H1 (cell line): ENCODE measurements around the gene ALLC. TPM values are rescaled to one million over a fixed set of nuclear protein-coding genes. Genes with fewer than 3 reads are reported as not detected.

Experiments used
- SAP30 ChIP-seq: fragments of 300-600 bp; sonication (generic); IDR thresholded peaks from 2 replicates; pipeline ENCODE4 v1.7.1; 2012; ENCODE audit warnings: low read length, moderate library complexity, mild to moderate bottlenecking, inconsistent platforms; ENCODE audit not compliant: insufficient read depth, insufficient replicate concordance
- polyA plus RNA-seq, 7 experiments: library from polyadenylated mRNA; depleted of rRNA in 3 of 7; stranded (reverse) in 5 of 7; unstranded in 2 of 7; fragments of >200 nt in 5 of 7; fragments of 200-250 nt in 2 of 7; gene quantifications; 1 replicate in 5 of 7; 2 replicates in 1 of 7; 4 replicates in 1 of 7; pipeline versions ENCODE4 v1.2.1 to v1.2.3, GENCODE V29; 2011 to 2013; ENCODE audit warnings: missing spikeins in 2 of 7, mixed read lengths in 2 of 7
- total RNA-seq: library from RNA; stranded (reverse); fragmentation: NEBNext Ultra II Directional; extraction: Animal tissue kit (Norgen Biotek cat#: 25700); gene quantifications from 2 replicates; pipeline ENCODE4 v1.2.1, GENCODE V29; 2021
- TF ChIP-seq, protein P1 (sequence below): fragments of 300-600 bp; sonication (generic); IDR thresholded peaks from 2 replicates; pipeline ENCODE4 v1.7.1; 2012; ENCODE audit warnings: low read length, moderate library complexity, mild to moderate bottlenecking, inconsistent platforms; ENCODE audit not compliant: insufficient replicate concordance
- TF ChIP-seq, protein P2 (sequence below): IDR thresholded peaks from 2 replicates; pipeline ENCODE4 v1.6.1; 2012; ENCODE audit warnings: inconsistent platforms

Gene ALLC
- total and polyA plus RNA-seq, 2 of the 8 experiments (the other 6 are each of a cell fraction or from before 2014, with no cell fraction given): not detected

DNA sequence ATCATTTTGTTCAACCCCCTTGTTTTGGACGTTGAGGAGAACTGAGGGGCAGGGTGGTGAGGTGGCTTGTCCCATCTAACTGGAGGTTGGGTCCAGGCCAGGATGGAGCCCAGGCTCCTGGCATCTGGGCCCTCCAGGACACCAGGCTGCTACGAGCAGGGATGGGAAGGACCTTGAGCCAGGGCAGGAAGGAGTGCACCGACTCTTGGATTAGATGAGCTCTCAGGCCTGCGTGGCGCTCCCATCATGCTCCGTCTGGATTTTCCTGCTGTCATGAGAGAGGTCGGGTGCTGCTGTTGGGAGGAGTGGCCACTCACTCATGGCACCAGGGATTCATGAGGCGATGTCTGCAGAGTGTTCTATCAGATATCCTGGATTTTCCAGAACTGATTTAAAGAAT lies 18.3 kb upstream of the ALLC start (continued):
- TF ChIP-seq, protein P1, sequence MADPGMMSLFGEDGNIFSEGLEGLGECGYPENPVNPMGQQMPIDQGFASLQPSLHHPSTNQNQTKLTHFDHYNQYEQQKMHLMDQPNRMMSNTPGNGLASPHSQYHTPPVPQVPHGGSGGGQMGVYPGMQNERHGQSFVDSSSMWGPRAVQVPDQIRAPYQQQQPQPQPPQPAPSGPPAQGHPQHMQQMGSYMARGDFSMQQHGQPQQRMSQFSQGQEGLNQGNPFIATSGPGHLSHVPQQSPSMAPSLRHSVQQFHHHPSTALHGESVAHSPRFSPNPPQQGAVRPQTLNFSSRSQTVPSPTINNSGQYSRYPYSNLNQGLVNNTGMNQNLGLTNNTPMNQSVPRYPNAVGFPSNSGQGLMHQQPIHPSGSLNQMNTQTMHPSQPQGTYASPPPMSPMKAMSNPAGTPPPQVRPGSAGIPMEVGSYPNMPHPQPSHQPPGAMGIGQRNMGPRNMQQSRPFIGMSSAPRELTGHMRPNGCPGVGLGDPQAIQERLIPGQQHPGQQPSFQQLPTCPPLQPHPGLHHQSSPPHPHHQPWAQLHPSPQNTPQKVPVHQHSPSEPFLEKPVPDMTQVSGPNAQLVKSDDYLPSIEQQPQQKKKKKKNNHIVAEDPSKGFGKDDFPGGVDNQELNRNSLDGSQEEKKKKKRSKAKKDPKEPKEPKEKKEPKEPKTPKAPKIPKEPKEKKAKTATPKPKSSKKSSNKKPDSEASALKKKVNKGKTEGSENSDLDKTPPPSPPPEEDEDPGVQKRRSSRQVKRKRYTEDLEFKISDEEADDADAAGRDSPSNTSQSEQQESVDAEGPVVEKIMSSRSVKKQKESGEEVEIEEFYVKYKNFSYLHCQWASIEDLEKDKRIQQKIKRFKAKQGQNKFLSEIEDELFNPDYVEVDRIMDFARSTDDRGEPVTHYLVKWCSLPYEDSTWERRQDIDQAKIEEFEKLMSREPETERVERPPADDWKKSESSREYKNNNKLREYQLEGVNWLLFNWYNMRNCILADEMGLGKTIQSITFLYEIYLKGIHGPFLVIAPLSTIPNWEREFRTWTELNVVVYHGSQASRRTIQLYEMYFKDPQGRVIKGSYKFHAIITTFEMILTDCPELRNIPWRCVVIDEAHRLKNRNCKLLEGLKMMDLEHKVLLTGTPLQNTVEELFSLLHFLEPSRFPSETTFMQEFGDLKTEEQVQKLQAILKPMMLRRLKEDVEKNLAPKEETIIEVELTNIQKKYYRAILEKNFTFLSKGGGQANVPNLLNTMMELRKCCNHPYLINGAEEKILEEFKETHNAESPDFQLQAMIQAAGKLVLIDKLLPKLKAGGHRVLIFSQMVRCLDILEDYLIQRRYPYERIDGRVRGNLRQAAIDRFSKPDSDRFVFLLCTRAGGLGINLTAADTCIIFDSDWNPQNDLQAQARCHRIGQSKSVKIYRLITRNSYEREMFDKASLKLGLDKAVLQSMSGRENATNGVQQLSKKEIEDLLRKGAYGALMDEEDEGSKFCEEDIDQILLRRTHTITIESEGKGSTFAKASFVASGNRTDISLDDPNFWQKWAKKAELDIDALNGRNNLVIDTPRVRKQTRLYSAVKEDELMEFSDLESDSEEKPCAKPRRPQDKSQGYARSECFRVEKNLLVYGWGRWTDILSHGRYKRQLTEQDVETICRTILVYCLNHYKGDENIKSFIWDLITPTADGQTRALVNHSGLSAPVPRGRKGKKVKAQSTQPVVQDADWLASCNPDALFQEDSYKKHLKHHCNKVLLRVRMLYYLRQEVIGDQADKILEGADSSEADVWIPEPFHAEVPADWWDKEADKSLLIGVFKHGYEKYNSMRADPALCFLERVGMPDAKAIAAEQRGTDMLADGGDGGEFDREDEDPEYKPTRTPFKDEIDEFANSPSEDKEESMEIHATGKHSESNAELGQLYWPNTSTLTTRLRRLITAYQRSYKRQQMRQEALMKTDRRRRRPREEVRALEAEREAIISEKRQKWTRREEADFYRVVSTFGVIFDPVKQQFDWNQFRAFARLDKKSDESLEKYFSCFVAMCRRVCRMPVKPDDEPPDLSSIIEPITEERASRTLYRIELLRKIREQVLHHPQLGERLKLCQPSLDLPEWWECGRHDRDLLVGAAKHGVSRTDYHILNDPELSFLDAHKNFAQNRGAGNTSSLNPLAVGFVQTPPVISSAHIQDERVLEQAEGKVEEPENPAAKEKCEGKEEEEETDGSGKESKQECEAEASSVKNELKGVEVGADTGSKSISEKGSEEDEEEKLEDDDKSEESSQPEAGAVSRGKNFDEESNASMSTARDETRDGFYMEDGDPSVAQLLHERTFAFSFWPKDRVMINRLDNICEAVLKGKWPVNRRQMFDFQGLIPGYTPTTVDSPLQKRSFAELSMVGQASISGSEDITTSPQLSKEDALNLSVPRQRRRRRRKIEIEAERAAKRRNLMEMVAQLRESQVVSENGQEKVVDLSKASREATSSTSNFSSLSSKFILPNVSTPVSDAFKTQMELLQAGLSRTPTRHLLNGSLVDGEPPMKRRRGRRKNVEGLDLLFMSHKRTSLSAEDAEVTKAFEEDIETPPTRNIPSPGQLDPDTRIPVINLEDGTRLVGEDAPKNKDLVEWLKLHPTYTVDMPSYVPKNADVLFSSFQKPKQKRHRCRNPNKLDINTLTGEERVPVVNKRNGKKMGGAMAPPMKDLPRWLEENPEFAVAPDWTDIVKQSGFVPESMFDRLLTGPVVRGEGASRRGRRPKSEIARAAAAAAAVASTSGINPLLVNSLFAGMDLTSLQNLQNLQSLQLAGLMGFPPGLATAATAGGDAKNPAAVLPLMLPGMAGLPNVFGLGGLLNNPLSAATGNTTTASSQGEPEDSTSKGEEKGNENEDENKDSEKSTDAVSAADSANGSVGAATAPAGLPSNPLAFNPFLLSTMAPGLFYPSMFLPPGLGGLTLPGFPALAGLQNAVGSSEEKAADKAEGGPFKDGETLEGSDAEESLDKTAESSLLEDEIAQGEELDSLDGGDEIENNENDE: no peak
- TF ChIP-seq SAP30: no peak
- TF ChIP-seq, protein P2, sequence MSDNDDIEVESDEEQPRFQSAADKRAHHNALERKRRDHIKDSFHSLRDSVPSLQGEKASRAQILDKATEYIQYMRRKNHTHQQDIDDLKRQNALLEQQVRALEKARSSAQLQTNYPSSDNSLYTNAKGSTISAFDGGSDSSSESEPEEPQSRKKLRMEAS: no peak
